Astrocyte (in vitro differentiated cells and primary cell): ENCODE data around the gene KDM3B. TPM values are rescaled to one million over a fixed set of nuclear protein-coding genes. Genes with fewer than 3 reads are reported as not detected.
A peak's percentile ranks its signal among the peaks of the same experiment; 100 is the strongest.

Experiments used
- DNase-seq: peaks from one replicate; pipeline ENCODE4 v3.0.0-alpha.2; 2010; ENCODE audit warnings: low read depth
- FAIRE-seq: peaks from 2 replicates; lab custom pipeline; 2011; peaks lifted over from hg19 to GRCh38; lab: Jason Lieb, UNC
- H2AFZ ChIP-seq: 2 replicates; pipeline ENCODE4 v1.6.0; 2012; ENCODE audit warnings: low read depth, low read length, inconsistent platforms
- H3K27ac ChIP-seq: 2 replicates; pipeline ENCODE4 v1.5.1; 2011; ENCODE audit warnings: low read depth, low read length, inconsistent platforms
- H3K27me3 ChIP-seq: 2 replicates; pipeline ENCODE4 v1.6.0; 2011; ENCODE audit warnings: low read length, inconsistent platforms; ENCODE audit not compliant: insufficient read depth
- H3K36me3 ChIP-seq: 2 replicates; pipeline ENCODE4 v1.5.1; 2011; ENCODE audit warnings: low read length, inconsistent platforms; ENCODE audit not compliant: insufficient read depth
- H3K4me1 ChIP-seq: 2 replicates; pipeline ENCODE4 v1.5.1; 2011; ENCODE audit warnings: low read length, inconsistent platforms; ENCODE audit not compliant: insufficient read depth
- H3K4me2 ChIP-seq: 2 replicates; pipeline ENCODE4 v1.6.0; 2012; ENCODE audit warnings: low read length, inconsistent platforms
- H3K4me3 ChIP-seq: 2 replicates; pipeline ENCODE4 v1.5.1; 2011; ENCODE audit warnings: low read depth, mild to moderate bottlenecking, low read length, inconsistent platforms; ENCODE audit not compliant: insufficient read depth
- H3K79me2 ChIP-seq: 2 replicates; pipeline ENCODE4 v1.6.0; 2012; ENCODE audit warnings: mild to moderate bottlenecking, low read length, inconsistent platforms; ENCODE audit not compliant: insufficient read depth
- H3K9ac ChIP-seq: 2 replicates; pipeline ENCODE4 v1.6.0; 2012; ENCODE audit warnings: mild to moderate bottlenecking, low read length, inconsistent platforms
- H3K9me3 ChIP-seq: 2 replicates; pipeline ENCODE4 v1.5.1; 2012; ENCODE audit warnings: low read depth, mild to moderate bottlenecking, low read length, inconsistent platforms; ENCODE audit not compliant: insufficient read depth
- H4K20me1 ChIP-seq: 2 replicates; pipeline ENCODE4 v1.6.0; 2012; ENCODE audit warnings: low read length, inconsistent platforms; ENCODE audit not compliant: insufficient read depth
- H3K27ac Mint-ChIP-seq: one replicate; pipeline ENCODE4 v1.8.0; 2021; ENCODE audit warnings: mild to moderate bottlenecking, mixed read lengths; ENCODE audit not compliant: unreplicated experiment
- H3K27me3 Mint-ChIP-seq: one replicate; pipeline ENCODE4 v1.8.0; 2021; ENCODE audit warnings: low read depth, mixed read lengths; ENCODE audit not compliant: unreplicated experiment
- H3K36me3 Mint-ChIP-seq: one replicate; pipeline ENCODE4 v1.8.0; 2021; ENCODE audit warnings: low read depth, mixed read lengths; ENCODE audit not compliant: unreplicated experiment
- H3K4me1 Mint-ChIP-seq: one replicate; pipeline ENCODE4 v1.8.0; 2021; ENCODE audit warnings: low read depth, mixed read lengths; ENCODE audit not compliant: unreplicated experiment
- H3K4me3 Mint-ChIP-seq: one replicate; pipeline ENCODE4 v1.8.0; 2021; ENCODE audit warnings: mild to moderate bottlenecking, moderate library complexity, mixed read lengths; ENCODE audit not compliant: unreplicated experiment
- H3K9me3 Mint-ChIP-seq: one replicate; pipeline ENCODE4 v1.8.0; 2021; ENCODE audit warnings: mild to moderate bottlenecking, mixed read lengths; ENCODE audit not compliant: unreplicated experiment
- CTCF ChIP-seq: IDR thresholded peaks from 2 replicates; pipeline ENCODE4 v1.5.1; 2011; ENCODE audit warnings: low read depth, mild to moderate bottlenecking, inconsistent platforms, low read length, moderate library complexity; ENCODE audit not compliant: insufficient read depth
- EZH2 ChIP-seq: IDR thresholded peaks from 2 replicates; pipeline ENCODE4 v1.6.1; 2012; ENCODE audit warnings: mild to moderate bottlenecking, low read length, inconsistent platforms; ENCODE audit not compliant: insufficient read depth
- total RNA-seq: library from RNA; stranded (reverse); gene quantifications from 2 replicates; pipeline ENCODE4 v1.2.1, GENCODE V29; 2021

Gene KDM3B
- total RNA-seq, 1 donor from 2014 or later = 48.6 TPM

- Histone ChIP-seq H3K4me1 (peaks cover 4% of the 10 kb centered on the region), H3K36me3 (no peaks in the 10 kb centered on the region), H4K20me1 (no peaks in the 10 kb centered on the region), H3K4me3 (no peak overlapping the region), H3K9ac (no peak overlapping the region), H3K9me3 (no peaks in the 10 kb centered on the region), H3K4me2 (no peak overlapping the region), H3K27ac (no peak overlapping the region), H2AFZ (no peak overlapping the region), H3K27me3 (no peaks in the 10 kb centered on the region), H3K79me2 (no peaks in the 10 kb centered on the region)
- FAIRE-seq (no peak), DNase-seq (no peak)
- Mint-ChIP-seq H3K4me3 (no peak overlapping the region), H3K36me3 (peaks cover 5% of the 10 kb centered on the region), H3K4me1 (no peaks in the 10 kb centered on the region), H3K27ac (no peak overlapping the region), H3K27me3 (peaks cover 19% of the 10 kb centered on the region), H3K9me3 (no peaks in the 10 kb centered on the region)
- TF ChIP-seq CTCF (no peak), EZH2 (no peak)
Measured at GRCh38 chr5:138445547-138446271, 93.2 kb downstream of the KDM3B start.

- no peaks in the 10 kb centered on the region for H3K4me1 Mint-ChIP-seq
- peaks cover 5% of the 10 kb centered on the region for H3K36me3 Mint-ChIP-seq
- FAIRE-seq (no peak), DNase-seq (no peak)
- H3K27ac Mint-ChIP-seq = peak overlapping the region; percentile 34
- no peak overlapping the region for H3K9ac ChIP-seq
- no peak overlapping the region for H3K27ac ChIP-seq
- no peak overlapping the region for H3K4me2 ChIP-seq
- no peaks in the 10 kb centered on the region for H3K79me2 ChIP-seq
- peaks cover 4% of the 10 kb centered on the region for H3K4me1 ChIP-seq
- H3K27me3 Mint-ChIP-seq = peaks cover 28% of the 10 kb centered on the region
- H2AFZ ChIP-seq = no peak overlapping the region
- no peak overlapping the region for H3K4me3 Mint-ChIP-seq
- no peaks in the 10 kb centered on the region for H3K27me3 ChIP-seq
- no peaks in the 10 kb centered on the region for H3K36me3 ChIP-seq
- no peak for TF ChIP-seq CTCF
- TF ChIP-seq EZH2 = no peak
- H3K9me3 Mint-ChIP-seq = no peaks in the 10 kb centered on the region
- H4K20me1 ChIP-seq = no peaks in the 10 kb centered on the region
- H3K9me3 ChIP-seq = no peaks in the 10 kb centered on the region
- H3K4me3 ChIP-seq = no peak overlapping the region
Measured at GRCh38 chr5:138448070-138448469, 95.6 kb downstream of the KDM3B start.
